Neural progenitor cell (in vitro differentiated cells): ENCODE measurements around the gene PPIL6.

Source experiments
- CTCF ChIP-seq: fragments of 200-600 bp; sonication (generic); IDR thresholded peaks from 2 replicates; pipeline ENCODE4 v1.5.1; 2017; ENCODE audit warnings: antibody characterized with exemption, mild to moderate bottlenecking
- EZH2 ChIP-seq: fragments of 200-600 bp; sonication (generic); IDR thresholded peaks from 2 replicates; pipeline ENCODE4 v1.6.1; 2017; ENCODE audit warnings: antibody characterized with exemption, mild to moderate bottlenecking, moderate library complexity

GRCh38 chr6:109460161-109460829 lies 19.9 kb upstream of the PPIL6 start:
- TF ChIP-seq CTCF: no peak
- no peak for TF ChIP-seq EZH2
